Measurements from ENCODE around the gene TPBGL. TPM values are rescaled to one million over a fixed set of nuclear protein-coding genes. Genes with fewer than 3 reads are reported as not detected.

TPBGL gene
- total RNA-seq, 1 experiment from 2014 or later: 0.41 TPM

GRCh38 chr11:75264356-75264755 is 23.8 kb downstream of the TPBGL start:
- Histone ChIP-seq H3K4me3 (ENCODE audit: low read depth, low read length, poor library complexity, severe bottlenecking) (no peak overlapping the region), H3K4me1 (ENCODE audit: insufficient read depth, low read length, poor library complexity, severe bottlenecking) (no peaks in the 10 kb centered on the region), H3K27me3 (replicated peaks; ENCODE audit: insufficient read depth, low read depth, low read length, poor library complexity) (no peaks in the 10 kb centered on the region), H3K9me3 (ENCODE audit: low read depth, low read length, poor library complexity, severe bottlenecking) (no peaks in the 10 kb centered on the region), H3K36me3 (ENCODE audit: insufficient read depth, low read length, poor library complexity, severe bottlenecking) (no peaks in the 10 kb centered on the region), H3K27ac (ENCODE audit: low read depth, low read length, poor library complexity, severe bottlenecking) (no peak overlapping the region)
- no TSS peak for BruUV-seq (replicated peaks)
- CTCF ChIA-PET: no interaction called here
- DNase-seq (ENCODE audit: low spot score): no peak
- POLR2A ChIA-PET (ENCODE audit: low non-redundant PET): no interaction called here
- no peak for TF ChIP-seq EZH2 (IDR thresholded peaks at IDR 0.05; ENCODE audit: borderline replicate concordance, low read depth, low read length, poor library complexity, severe bottlenecking)
- TF ChIP-seq, protein P1, sequence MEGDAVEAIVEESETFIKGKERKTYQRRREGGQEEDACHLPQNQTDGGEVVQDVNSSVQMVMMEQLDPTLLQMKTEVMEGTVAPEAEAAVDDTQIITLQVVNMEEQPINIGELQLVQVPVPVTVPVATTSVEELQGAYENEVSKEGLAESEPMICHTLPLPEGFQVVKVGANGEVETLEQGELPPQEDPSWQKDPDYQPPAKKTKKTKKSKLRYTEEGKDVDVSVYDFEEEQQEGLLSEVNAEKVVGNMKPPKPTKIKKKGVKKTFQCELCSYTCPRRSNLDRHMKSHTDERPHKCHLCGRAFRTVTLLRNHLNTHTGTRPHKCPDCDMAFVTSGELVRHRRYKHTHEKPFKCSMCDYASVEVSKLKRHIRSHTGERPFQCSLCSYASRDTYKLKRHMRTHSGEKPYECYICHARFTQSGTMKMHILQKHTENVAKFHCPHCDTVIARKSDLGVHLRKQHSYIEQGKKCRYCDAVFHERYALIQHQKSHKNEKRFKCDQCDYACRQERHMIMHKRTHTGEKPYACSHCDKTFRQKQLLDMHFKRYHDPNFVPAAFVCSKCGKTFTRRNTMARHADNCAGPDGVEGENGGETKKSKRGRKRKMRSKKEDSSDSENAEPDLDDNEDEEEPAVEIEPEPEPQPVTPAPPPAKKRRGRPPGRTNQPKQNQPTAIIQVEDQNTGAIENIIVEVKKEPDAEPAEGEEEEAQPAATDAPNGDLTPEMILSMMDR (conservative IDR thresholded peaks at IDR 0.05; ENCODE audit: low read depth, low read length): no peak
- intact Hi-C loops (cut with micrococcal nuclease; ENCODE audit: unreplicated experiment): no loop called here

GRCh38 chr11:75264971-75265370 is 24.4 kb downstream of the TPBGL start:
- ChIA-PET POLR2A (ENCODE audit: low non-redundant PET) (interaction anchor here (0.7 kb wide), 1 partner anchor 620 kb away, joined by 9 read pairs; no protein-coding TSS in a partner anchor), CTCF (no interaction called here)
- H3K36me3 ChIP-seq (ENCODE audit: insufficient read depth, low read length, poor library complexity, severe bottlenecking): no peaks in the 10 kb centered on the region
- TF ChIP-seq, protein P1 (conservative IDR thresholded peaks at IDR 0.05; ENCODE audit: low read depth, low read length): no peak
- no peak for TF ChIP-seq EZH2 (IDR thresholded peaks at IDR 0.05; ENCODE audit: borderline replicate concordance, low read depth, low read length, poor library complexity, severe bottlenecking)
- no TSS peak for BruUV-seq (replicated peaks)
- H3K4me3 ChIP-seq (ENCODE audit: low read depth, low read length, poor library complexity, severe bottlenecking): no peak overlapping the region
- DNase-seq (ENCODE audit: low spot score): no peak
- no peaks in the 10 kb centered on the region for H3K4me1 ChIP-seq (ENCODE audit: insufficient read depth, low read length, poor library complexity, severe bottlenecking)
- intact Hi-C loops (cut with micrococcal nuclease; ENCODE audit: unreplicated experiment): no loop called here
- H3K9me3 ChIP-seq (ENCODE audit: low read depth, low read length, poor library complexity, severe bottlenecking): no peaks in the 10 kb centered on the region
- H3K27me3 ChIP-seq (replicated peaks; ENCODE audit: insufficient read depth, low read depth, low read length, poor library complexity): no peaks in the 10 kb centered on the region
- H3K27ac ChIP-seq (ENCODE audit: low read depth, low read length, poor library complexity, severe bottlenecking): no peak overlapping the region

DNA sequence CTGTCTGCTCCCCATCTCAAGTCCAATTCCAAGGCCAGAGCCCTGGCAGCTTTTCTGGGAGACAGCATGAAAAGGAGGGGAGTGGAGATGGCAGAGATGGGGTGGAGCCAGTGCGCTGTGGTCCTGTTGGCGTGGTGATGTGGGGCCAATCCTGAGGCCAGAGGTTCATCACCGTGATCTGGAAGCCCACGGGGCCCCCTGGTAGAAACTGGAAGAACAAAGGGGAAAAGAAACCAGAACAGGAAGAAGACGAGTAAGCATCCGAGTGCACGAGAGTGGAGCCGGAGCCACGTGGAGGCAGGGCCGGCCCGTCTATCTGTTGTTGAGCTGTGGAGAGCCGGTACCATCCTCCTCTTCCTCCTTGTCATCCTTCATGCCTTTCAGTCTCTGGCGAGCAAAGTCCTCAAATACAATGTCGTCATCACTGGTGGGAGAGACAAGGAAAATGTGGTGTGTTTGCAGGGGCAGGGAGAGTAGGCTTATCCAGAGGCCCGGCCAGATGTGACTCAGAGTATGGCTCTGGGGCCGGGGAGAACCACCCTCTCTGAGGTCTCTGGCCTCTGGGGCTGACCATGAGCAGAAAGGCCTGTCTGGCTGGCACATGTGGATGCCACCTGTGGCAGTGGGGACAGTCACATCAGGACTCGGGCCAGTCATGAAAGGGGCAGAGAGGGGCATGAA is 25.4 kb downstream of the TPBGL start:
- no peaks in the 10 kb centered on the region for H3K27me3 ChIP-seq (replicated peaks; ENCODE audit: insufficient read depth, low read depth, low read length, poor library complexity)
- DNase-seq (ENCODE audit: low spot score): no peak
- H3K9me3 ChIP-seq (ENCODE audit: low read depth, low read length, poor library complexity, severe bottlenecking): no peaks in the 10 kb centered on the region
- POLR2A ChIA-PET (ENCODE audit: low non-redundant PET): no interaction called here
- TF ChIP-seq, protein P1 (conservative IDR thresholded peaks at IDR 0.05; ENCODE audit: low read depth, low read length): no peak
- no peak for TF ChIP-seq EZH2 (IDR thresholded peaks at IDR 0.05; ENCODE audit: borderline replicate concordance, low read depth, low read length, poor library complexity, severe bottlenecking)
- H3K36me3 ChIP-seq (ENCODE audit: insufficient read depth, low read length, poor library complexity, severe bottlenecking): no peaks in the 10 kb centered on the region
- intact Hi-C loops (cut with micrococcal nuclease; ENCODE audit: unreplicated experiment): no loop called here
- no peak overlapping the region for H3K27ac ChIP-seq (ENCODE audit: low read depth, low read length, poor library complexity, severe bottlenecking)
- no TSS peak for BruUV-seq (replicated peaks)
- H3K4me1 ChIP-seq (ENCODE audit: insufficient read depth, low read length, poor library complexity, severe bottlenecking): no peaks in the 10 kb centered on the region
- CTCF ChIA-PET: interaction anchor here (0.7 kb wide), 1 partner anchor 67 kb away, joined by 4 read pairs; no protein-coding TSS in a partner anchor
- no peak overlapping the region for H3K4me3 ChIP-seq (ENCODE audit: low read depth, low read length, poor library complexity, severe bottlenecking)
